Neural progenitor cell (in vitro differentiated cells): ENCODE data around the gene DDI1. TPM values are rescaled to one million over a fixed set of nuclear protein-coding genes. Genes with fewer than 3 reads are reported as not detected.

Experiments
- DNase-seq: peaks from one replicate; pipeline ENCODE4 v3.0.0-alpha.2; 2016; ENCODE audit warnings: low spot score
- H2AFZ ChIP-seq: fragments of 200-600 bp; sonication (generic); replicated peaks from 2 replicates; pipeline ENCODE4 v1.6.1; 2016; ENCODE audit warnings: antibody characterized with exemption
- H3F3A ChIP-seq: fragments of 200-600 bp; sonication (generic); 2 replicates; pipeline ENCODE4 v1.6.1; 2016; ENCODE audit warnings: antibody characterized with exemption, low read depth
- H3K27ac ChIP-seq: fragments of 200-600 bp; sonication (generic); 2 replicates; pipeline ENCODE4 v1.5.1; 2016; ENCODE audit warnings: mild to moderate bottlenecking
- H3K27me3 ChIP-seq: fragments of 200-600 bp; sonication (generic); 2 replicates; pipeline ENCODE4 v1.6.1; 2016; ENCODE audit warnings: mild to moderate bottlenecking, moderate library complexity
- H3K36me3 ChIP-seq: fragments of 200-600 bp; sonication (generic); 2 replicates; pipeline ENCODE4 v1.5.1; 2016
- H3K4me1 ChIP-seq: fragments of 200-600 bp; sonication (generic); 2 replicates; pipeline ENCODE4 v1.6.1; 2016; ENCODE audit warnings: mixed run types
- H3K4me2 ChIP-seq: fragments of 200-600 bp; sonication (generic); 2 replicates; pipeline ENCODE4 v1.6.1; 2016
- H3K4me3 ChIP-seq: fragments of 200-600 bp; sonication (generic); 2 replicates; pipeline ENCODE4 v1.5.1; 2016
- H3K79me2 ChIP-seq: fragments of 200-600 bp; sonication (generic); 2 replicates; pipeline ENCODE4 v1.6.1; 2016; ENCODE audit warnings: low read depth
- H3K9ac ChIP-seq: fragments of 200-600 bp; sonication (generic); 2 replicates; pipeline ENCODE4 v1.6.1; 2016
- H3K9me3 ChIP-seq: fragments of 200-600 bp; sonication (generic); 2 replicates; pipeline ENCODE4 v1.5.1; 2016; ENCODE audit warnings: low read depth
- H4K20me1 ChIP-seq: fragments of 200-600 bp; sonication (generic); 2 replicates; pipeline ENCODE4 v1.6.1; 2016; ENCODE audit warnings: low read depth
- H3K27ac Mint-ChIP-seq: 3 replicates; pipeline ENCODE4 v1.8.0; 2021; ENCODE audit warnings: mixed read lengths
- H3K27me3 Mint-ChIP-seq: 2 replicates; pipeline ENCODE4 v1.8.0; 2022; ENCODE audit warnings: low read depth, mild to moderate bottlenecking, inconsistent platforms, moderate library complexity, mixed read lengths; ENCODE audit not compliant: insufficient read depth
- H3K36me3 Mint-ChIP-seq: 3 replicates; pipeline ENCODE4 v1.8.0; 2021; ENCODE audit warnings: mixed read lengths
- H3K4me1 Mint-ChIP-seq: 3 replicates; pipeline ENCODE4 v1.8.0; 2021; ENCODE audit warnings: mixed read lengths
- H3K4me3 Mint-ChIP-seq: 3 replicates; pipeline ENCODE4 v1.8.0; 2021; ENCODE audit warnings: mild to moderate bottlenecking, moderate library complexity, mixed read lengths
- H3K9me3 Mint-ChIP-seq: 3 replicates; pipeline ENCODE4 v1.8.0; 2020; ENCODE audit warnings: mixed read lengths
- CTCF ChIP-seq: fragments of 200-600 bp; sonication (generic); IDR thresholded peaks from 2 replicates; pipeline ENCODE4 v1.5.1; 2017; ENCODE audit warnings: antibody characterized with exemption, mild to moderate bottlenecking
- EZH2 ChIP-seq: fragments of 200-600 bp; sonication (generic); IDR thresholded peaks from 2 replicates; pipeline ENCODE4 v1.6.1; 2017; ENCODE audit warnings: antibody characterized with exemption, mild to moderate bottlenecking, moderate library complexity
- EZH2phosphoT487 ChIP-seq: fragments of 200-600 bp; sonication (generic); IDR thresholded peaks from 2 replicates; pipeline ENCODE4 v1.6.1; 2017; ENCODE audit warnings: antibody characterized with exemption
- total RNA-seq: library from RNA; depleted of rRNA; stranded (reverse); fragments of >200 nt; gene quantifications from 2 replicates; pipeline ENCODE4 v1.2.3, GENCODE V29; 2015; ENCODE audit warnings: low replicate concordance

The DDI1 gene
- total RNA-seq, 1 donor from 2014 or later, result not detected

GRCh38 chr11:104003491-104003890 is 32.9 kb upstream of the DDI1 start:
- Histone ChIP-seq H3K27ac (no peak overlapping the region), H3K9ac (no peak overlapping the region), H3K4me1 (no peaks in the 10 kb centered on the region), H4K20me1 (no peaks in the 10 kb centered on the region), H3F3A (no peaks in the 10 kb centered on the region), H2AFZ (no peak overlapping the region), H3K4me2 (no peak overlapping the region), H3K4me3 (no peak overlapping the region), H3K27me3 (no peaks in the 10 kb centered on the region), H3K9me3 (no peaks in the 10 kb centered on the region), H3K36me3 (no peaks in the 10 kb centered on the region), H3K79me2 (no peaks in the 10 kb centered on the region)
- no peak for DNase-seq
- Mint-ChIP-seq H3K9me3 (peaks cover 2% of the 10 kb centered on the region), H3K36me3 (no peaks in the 10 kb centered on the region), H3K4me1 (peaks cover 8% of the 10 kb centered on the region), H3K27ac (no peak overlapping the region), H3K27me3 (no peaks in the 10 kb centered on the region), H3K4me3 (no peak overlapping the region)
- TF ChIP-seq CTCF (no peak), EZH2 (no peak), EZH2phosphoT487 (no peak)

- Mint-ChIP-seq H3K9me3 (peaks cover 2% of the 10 kb centered on the region), H3K4me3 (no peak overlapping the region)
- H3F3A ChIP-seq, result no peaks in the 10 kb centered on the region
Observed at GRCh38 chr11:104005234-104005855, 31.1 kb upstream of the DDI1 start.

GRCh38 chr11:104009744-104010143 is 26.7 kb upstream of the DDI1 start:
- TF ChIP-seq EZH2phosphoT487 (no peak), CTCF (peak; percentile 8), EZH2 (no peak)
- no peaks in the 10 kb centered on the region for H3K36me3 ChIP-seq
- Mint-ChIP-seq H3K27ac (no peak overlapping the region), H3K4me1 (peaks cover 3% of the 10 kb centered on the region), H3K36me3 (no peaks in the 10 kb centered on the region), H3K27me3 (no peaks in the 10 kb centered on the region), H3K9me3 (no peaks in the 10 kb centered on the region), H3K4me3 (no peak overlapping the region)
- peak; percentile 5 for DNase-seq
- no peaks in the 10 kb centered on the region for H3K79me2 ChIP-seq
- H2AFZ ChIP-seq, result no peak overlapping the region
- H4K20me1 ChIP-seq, result no peaks in the 10 kb centered on the region
- no peak overlapping the region for H3K9ac ChIP-seq
- H3F3A ChIP-seq, result no peaks in the 10 kb centered on the region
- H3K4me3 ChIP-seq, result no peak overlapping the region
- no peak overlapping the region for H3K4me2 ChIP-seq
- H3K27me3 ChIP-seq, result no peaks in the 10 kb centered on the region
- no peak overlapping the region for H3K27ac ChIP-seq
- no peaks in the 10 kb centered on the region for H3K9me3 ChIP-seq
- H3K4me1 ChIP-seq, result no peaks in the 10 kb centered on the region

More at GRCh38 chr11:104005234-104005855, 31.1 kb upstream of the DDI1 start:
- Histone ChIP-seq H3K79me2 (no peaks in the 10 kb centered on the region), H3K9ac (no peak overlapping the region), H3K27me3 (no peaks in the 10 kb centered on the region), H3K27ac (no peak overlapping the region), H4K20me1 (no peaks in the 10 kb centered on the region), H3K4me2 (no peak overlapping the region), H2AFZ (no peak overlapping the region), H3K36me3 (no peaks in the 10 kb centered on the region), H3K9me3 (no peaks in the 10 kb centered on the region), H3K4me3 (no peak overlapping the region), H3K4me1 (no peaks in the 10 kb centered on the region)
- Mint-ChIP-seq H3K27ac (no peak overlapping the region), H3K36me3 (no peaks in the 10 kb centered on the region), H3K4me1 (peaks cover 5% of the 10 kb centered on the region), H3K27me3 (no peaks in the 10 kb centered on the region)
- TF ChIP-seq CTCF (no peak), EZH2 (no peak), EZH2phosphoT487 (no peak)
- no peak for DNase-seq
